Measurements from ENCODE around the gene LRRC72.

GRCh38 chr7:16479591-16479990 is 47.0 kb upstream of the LRRC72 start:
- TF ChIP-seq CTCF (IDR thresholded peaks at IDR 0.05) (no peak), EP300 (IDR thresholded peaks at IDR 0.05) (no peak), POLR2A (IDR thresholded peaks at IDR 0.05) (no peak)

All from suprapubic skin (tissue), 3 donors.